Tongue (tissue), 2 donors: ENCODE measurements around the gene HDAC7. TPM values are rescaled to one million over a fixed set of nuclear protein-coding genes. Genes with fewer than 3 reads are reported as not detected.
A peak's percentile ranks its signal among the peaks of the same experiment; 100 is the strongest.
"Not testable (repeated sequence)": the region's sequence is repeated elsewhere in the genome, so short reads cannot be mapped to it uniquely, and the experiment has no call there.

ENCODE experiments used
- DNase-seq: peaks from one replicate; pipeline ENCODE4 v3.0.0-alpha.2; 2015
- total RNA-seq: library from RNA; depleted of rRNA; stranded (reverse); fragments of >200 nt; gene quantifications from one replicate; pipeline ENCODE4 v1.2.3, GENCODE V29; 2014

HDAC7 gene
- total RNA-seq, 1 donor from 2014 or later: 35.4 TPM

GRCh38 chr12:47848853-47849252, 29.1 kb upstream of the HDAC7 start:
- no peak for DNase-seq

GRCh38 chr12:47846294-47846996, 26.7 kb upstream of the HDAC7 start:
- DNase-seq: no peak

GRCh38 chr12:47845081-47845480, 25.4 kb upstream of the HDAC7 start:
- DNase-seq: no peak

GRCh38 chr12:47844264-47845019, 24.7 kb upstream of the HDAC7 start:
- DNase-seq: peak; percentile 60

GRCh38 chr12:47843226-47843980, 23.7 kb upstream of the HDAC7 start:
- DNase-seq: no peak

- not testable (repeated sequence) for DNase-seq
Observed at GRCh38 chr12:47842543-47842942, 22.8 kb upstream of the HDAC7 start.

- DNase-seq: no peak
Observed at GRCh38 chr12:47841910-47842309, 22.2 kb upstream of the HDAC7 start.

- DNase-seq: no peak
Observed at GRCh38 chr12:47841501-47841900, 21.8 kb upstream of the HDAC7 start.

- DNase-seq: no peak
Observed at GRCh38 chr12:47840571-47840970, 20.9 kb upstream of the HDAC7 start.

GRCh38 chr12:47839214-47839876, 19.6 kb upstream of the HDAC7 start:
- peak; percentile 80 for DNase-seq

- peak; percentile 56 for DNase-seq
Observed at GRCh38 chr12:47838286-47838931, 18.7 kb upstream of the HDAC7 start.

- DNase-seq: peak; percentile 85
Observed at GRCh38 chr12:47837190-47838171, 17.8 kb upstream of the HDAC7 start.

- DNase-seq: no peak
Observed at GRCh38 chr12:47835831-47836155, 16.1 kb upstream of the HDAC7 start.

GRCh38 chr12:47835006-47835830, 15.5 kb upstream of the HDAC7 start:
- DNase-seq: no peak

- DNase-seq: no peak
Observed at GRCh38 chr12:47834199-47834903, 14.6 kb upstream of the HDAC7 start.

- no peak for DNase-seq
Observed at GRCh38 chr12:47833591-47834012, 13.9 kb upstream of the HDAC7 start.

GRCh38 chr12:47832263-47832933, 12.7 kb upstream of the HDAC7 start:
- no peak for DNase-seq

GRCh38 chr12:47829584-47829983, 9.9 kb upstream of the HDAC7 start:
- DNase-seq: peak; percentile 66
